GM12875 (cell line): ENCODE data around the gene WDPCP.

ENCODE experiments used
- H3K4me3 ChIP-seq: one replicate; pipeline ENCODE4 v1.5.1; 2011; ENCODE audit warnings: low read depth, low read length, control low read depth
- CTCF ChIP-seq: IDR thresholded peaks from 2 replicates; pipeline ENCODE4 v1.5.1; 2011; ENCODE audit warnings: low read depth, mild to moderate bottlenecking, control low read depth, inconsistent platforms, low read length, moderate library complexity, borderline replicate concordance; ENCODE audit not compliant: insufficient read depth

The WDPCP gene

GRCh38 chr2:63347361-63347760 lies 240.9 kb downstream of the WDPCP start:
- TF ChIP-seq CTCF = no peak

GRCh38 chr2:63346411-63346810 lies 241.9 kb downstream of the WDPCP start:
- no peak overlapping the region for H3K4me3 ChIP-seq
- no peak for TF ChIP-seq CTCF

More at GRCh38 chr2:63347361-63347760, 240.9 kb downstream of the WDPCP start:
- H3K4me3 ChIP-seq = no peak overlapping the region

- no peak for TF ChIP-seq CTCF
- H3K4me3 ChIP-seq = no peak overlapping the region
These were observed 243.0 kb downstream of the WDPCP start for GRCh38 chr2:63345285-63345633.

GRCh38 chr2:63344575-63345284 lies 243.5 kb downstream of the WDPCP start:
- no peak overlapping the region for H3K4me3 ChIP-seq
- TF ChIP-seq CTCF = no peak

GRCh38 chr2:63343397-63344109 lies 244.7 kb downstream of the WDPCP start:
- no peak for TF ChIP-seq CTCF

GRCh38 chr2:63340443-63340842 lies 247.8 kb downstream of the WDPCP start:
- no peak overlapping the region for H3K4me3 ChIP-seq
- TF ChIP-seq CTCF = no peak

More at GRCh38 chr2:63343397-63344109, 244.7 kb downstream of the WDPCP start:
- no peak overlapping the region for H3K4me3 ChIP-seq

- no peak overlapping the region for H3K4me3 ChIP-seq
- no peak for TF ChIP-seq CTCF
These were observed 253.4 kb downstream of the WDPCP start for GRCh38 chr2:63334910-63335309.
